WTC11 (cell line): Measurements from ENCODE around the gene BTBD1. TPM values are rescaled to one million over a fixed set of nuclear protein-coding genes. Genes with fewer than 3 reads are reported as not detected.

Experiments
- ATAC-seq: fragments of 200-7000 bp; cut with Tn5 transposase; 2 replicates; pipeline ENCODE4 v1.10.0; 2021; ENCODE audit warnings: mild to moderate bottlenecking, moderate library complexity
- CTCF ChIA-PET: fragments of 300-600 bp; sonication (Branson Sonifier 250); formaldehyde crosslinking; loops from one replicate; lab custom pipeline; 2021; ENCODE audit warnings: antibody characterized with exemption; lab: Charles Lee
- POLR2A ChIA-PET: fragments of 350-600 bp; sonication (Branson Sonifier 250); formaldehyde crosslinking; loops from one replicate; lab custom pipeline; 2021; ENCODE audit warnings: antibody characterized with exemption; lab: Charles Lee
- DNase-seq: peaks from one replicate; pipeline ENCODE4 v3.0.0; 2021; ENCODE audit warnings: low spot score
- H3K27ac Mint-ChIP-seq: 2 replicates; pipeline ENCODE4 v1.8.0; 2021; ENCODE audit warnings: mixed read lengths
- H3K27me3 Mint-ChIP-seq: 2 replicates; pipeline ENCODE4 v1.8.0; 2021; ENCODE audit warnings: low read depth, mild to moderate bottlenecking, moderate library complexity, mixed read lengths
- H3K36me3 Mint-ChIP-seq: 2 replicates; pipeline ENCODE4 v1.8.0; 2021; ENCODE audit warnings: mixed read lengths
- H3K4me1 Mint-ChIP-seq: 2 replicates; pipeline ENCODE4 v1.8.0; 2022; ENCODE audit warnings: mixed read lengths
- H3K4me3 Mint-ChIP-seq: 2 replicates; pipeline ENCODE4 v1.8.0; 2021; ENCODE audit warnings: mild to moderate bottlenecking, moderate library complexity, mixed read lengths
- H3K9me3 Mint-ChIP-seq: 2 replicates; pipeline ENCODE4 v1.8.0; 2021; ENCODE audit warnings: mixed read lengths
- ATF1 ChIP-seq: sonication (generic); formaldehyde crosslinking; IDR thresholded peaks from 2 replicates; pipeline ENCODE4 v1.8.1; 2023; ENCODE audit warnings: mild to moderate bottlenecking, moderate library complexity, missing genetic modification reagents
- ATF3 ChIP-seq: sonication (generic); formaldehyde crosslinking; conservative IDR thresholded peaks from 2 replicates; pipeline ENCODE4 v1.8.1; 2022; ENCODE audit warnings: mild to moderate bottlenecking, missing genetic modification reagents
- CREM ChIP-seq: sonication (generic); formaldehyde crosslinking; IDR thresholded peaks from 2 replicates; pipeline ENCODE4 v1.8.1; 2022; ENCODE audit warnings: mild to moderate bottlenecking, missing genetic modification reagents, moderate library complexity
- E2F1 ChIP-seq: sonication (generic); formaldehyde crosslinking; IDR thresholded peaks from 2 replicates; pipeline ENCODE4 v1.8.0; 2022; ENCODE audit warnings: mild to moderate bottlenecking, missing genetic modification reagents
- ELF4 ChIP-seq: sonication (generic); formaldehyde crosslinking; IDR thresholded peaks from 2 replicates; pipeline ENCODE4 v1.8.1; 2022; ENCODE audit warnings: low read depth, mild to moderate bottlenecking, moderate library complexity, missing genetic modification reagents
- ERG ChIP-seq: fragments of 250-450 bp; sonication (Bioruptor Pico); IDR thresholded peaks from 2 replicates; pipeline ENCODE4 v1.8.0; 2021; ENCODE audit warnings: mild to moderate bottlenecking
- FOXK1 ChIP-seq: sonication (generic); formaldehyde crosslinking; IDR thresholded peaks from 2 replicates; pipeline ENCODE4 v1.8.0; 2022; ENCODE audit warnings: mild to moderate bottlenecking, moderate library complexity, missing genetic modification reagents
- IRF1 ChIP-seq: sonication (generic); formaldehyde crosslinking; IDR thresholded peaks from 2 replicates; pipeline ENCODE4 v1.8.0; 2023; ENCODE audit warnings: missing genetic modification reagents
- JAZF1 ChIP-seq: fragments of 250-450 bp; sonication (Bioruptor Pico); IDR thresholded peaks from 2 replicates; pipeline ENCODE4 v1.9.0; 2021; ENCODE audit warnings: moderate library complexity, mild to moderate bottlenecking, inconsistent platforms
- MAX ChIP-seq: sonication (generic); formaldehyde crosslinking; IDR thresholded peaks from 2 replicates; pipeline ENCODE4 v1.8.0; 2022; ENCODE audit warnings: mild to moderate bottlenecking, missing genetic modification reagents
- MLX ChIP-seq: sonication (generic); formaldehyde crosslinking; IDR thresholded peaks from 2 replicates; pipeline ENCODE4 v1.8.1; 2023; ENCODE audit warnings: mild to moderate bottlenecking, missing genetic modification reagents, moderate library complexity
- OVOL2 ChIP-seq: fragments of 250-450 bp; sonication (Bioruptor Pico); IDR thresholded peaks from 2 replicates; pipeline ENCODE4 v1.9.0; 2021; ENCODE audit warnings: mild to moderate bottlenecking, borderline replicate concordance
- RELA ChIP-seq: sonication (generic); formaldehyde crosslinking; IDR thresholded peaks from 2 replicates; pipeline ENCODE4 v1.8.1; 2022; ENCODE audit warnings: missing genetic modification reagents, mild to moderate bottlenecking, borderline replicate concordance
- SMAD4 ChIP-seq: sonication (generic); formaldehyde crosslinking; IDR thresholded peaks from 2 replicates; pipeline ENCODE4 v1.8.0; 2022; ENCODE audit warnings: mild to moderate bottlenecking, missing genetic modification reagents
- SOX15 ChIP-seq: fragments of 250-450 bp; sonication (Bioruptor Pico); IDR thresholded peaks from 2 replicates; pipeline ENCODE4 v1.9.0; 2021; ENCODE audit warnings: mild to moderate bottlenecking
- SP1 ChIP-seq: sonication (generic); formaldehyde crosslinking; conservative IDR thresholded peaks from 2 replicates; pipeline ENCODE4 v1.8.1; 2022; ENCODE audit warnings: missing genetic modification reagents
- STAT6 ChIP-seq: sonication (generic); formaldehyde crosslinking; conservative IDR thresholded peaks from 2 replicates; pipeline ENCODE4 v1.8.1; 2023; ENCODE audit warnings: mild to moderate bottlenecking, low read depth, missing genetic modification reagents, moderate library complexity
- TP53 ChIP-seq: sonication (generic); formaldehyde crosslinking; IDR thresholded peaks from 2 replicates; pipeline ENCODE4 v1.8.1; 2023; ENCODE audit warnings: mild to moderate bottlenecking, missing genetic modification reagents
- USF1 ChIP-seq: sonication (generic); formaldehyde crosslinking; IDR thresholded peaks from 2 replicates; pipeline ENCODE4 v1.8.0; 2022; ENCODE audit warnings: mild to moderate bottlenecking, missing genetic modification reagents
- USF2 ChIP-seq: sonication (generic); formaldehyde crosslinking; IDR thresholded peaks from 2 replicates; pipeline ENCODE4 v1.8.1; 2023; ENCODE audit warnings: mild to moderate bottlenecking, missing genetic modification reagents, moderate library complexity
- ZNF263 ChIP-seq: sonication (generic); formaldehyde crosslinking; IDR thresholded peaks from 2 replicates; pipeline ENCODE4 v1.8.1; 2022; ENCODE audit warnings: low read depth, mild to moderate bottlenecking, moderate library complexity, missing genetic modification reagents
- total RNA-seq: library from RNA; stranded (reverse); gene quantifications from 3 replicates; pipeline ENCODE4 v1.2.3, GENCODE V29; 2021

The BTBD1 gene
- total RNA-seq, 1 experiment from 2014 or later, result 39.6 TPM

- H3K27me3 Mint-ChIP-seq, result peaks cover 29% of the 10 kb centered on the region
- peaks cover 4% of the 10 kb centered on the region for H3K4me1 Mint-ChIP-seq
- no peak for DNase-seq
- CTCF ChIA-PET, result no interaction called here
- ATAC-seq, result no peak
- TF ChIP-seq ZNF263 (CRISPR knock-in tag) (no peak), JAZF1 (CRISPR knock-in tag) (no peak), ATF1 (CRISPR knock-in tag) (no peak), E2F1 (CRISPR knock-in tag) (no peak)
- TF ChIP-seq, all 79 proteins: peak for 0
- no peak overlapping the region for H3K27ac Mint-ChIP-seq
- H3K4me3 Mint-ChIP-seq, result no peak overlapping the region
- H3K36me3 Mint-ChIP-seq, result no peaks in the 10 kb centered on the region
- POLR2A ChIA-PET, result no interaction called here
- H3K9me3 Mint-ChIP-seq, result peaks cover 10% of the 10 kb centered on the region
These were observed 45.3 kb upstream of the BTBD1 start for GRCh38 chr15:83112233-83112955.

- TF ChIP-seq MAX (CRISPR knock-in tag), result no peak
- TF ChIP-seq SMAD4 (CRISPR knock-in tag), result no peak
- no peak for TF ChIP-seq TP53 (CRISPR knock-in tag)
- no peak for TF ChIP-seq SP1 (CRISPR knock-in tag)
- no peak for TF ChIP-seq FOXK1
- no peak for TF ChIP-seq ATF3 (CRISPR knock-in tag)
- no peak for TF ChIP-seq ELF4
- no peak for TF ChIP-seq RELA
- TF ChIP-seq STAT6 (CRISPR knock-in tag), result no peak
- TF ChIP-seq CREM (CRISPR knock-in tag), result no peak
- TF ChIP-seq E2F1 (CRISPR knock-in tag), result no peak
- no peak for TF ChIP-seq USF2 (CRISPR knock-in tag)
- TF ChIP-seq OVOL2 (CRISPR knock-in tag), result no peak
- TF ChIP-seq SOX15 (CRISPR knock-in tag), result no peak
- no peak for TF ChIP-seq ERG (CRISPR knock-in tag)
- TF ChIP-seq IRF1 (CRISPR knock-in tag), result no peak
- TF ChIP-seq MLX (CRISPR knock-in tag), result no peak
- no peak for TF ChIP-seq USF1 (CRISPR knock-in tag)
- H3K4me3 Mint-ChIP-seq, result no peak overlapping the region
These were observed 44.1 kb upstream of the BTBD1 start for GRCh38 chr15:83111149-83111548.

More at GRCh38 chr15:83111149-83111548, 44.1 kb upstream of the BTBD1 start:
- Mint-ChIP-seq H3K27ac (no peak overlapping the region), H3K4me1 (peaks cover 9% of the 10 kb centered on the region), H3K36me3 (no peaks in the 10 kb centered on the region), H3K27me3 (peaks cover 37% of the 10 kb centered on the region), H3K9me3 (peaks cover 10% of the 10 kb centered on the region)
- ATAC-seq (no peak), DNase-seq (no peak)
- ChIA-PET POLR2A (no interaction called here), CTCF (no interaction called here)
